AG10803 (cell line): Measurements from ENCODE around the gene HOXD10.

ENCODE experiments used
- DNase-seq: peaks from one replicate; pipeline ENCODE4 v3.0.0; 2010; ENCODE audit warnings: low read depth
- H3K4me3 ChIP-seq: 2 replicates; pipeline ENCODE4 v1.5.1; 2011; ENCODE audit warnings: mild to moderate bottlenecking, low read length, control low read depth
- TF ChIP-seq, protein P1 (sequence below): conservative IDR thresholded peaks from 2 replicates; pipeline ENCODE4 v1.5.1; 2011; ENCODE audit warnings: mild to moderate bottlenecking, low read length, control low read depth, inconsistent platforms

HOXD10 gene

DNA sequence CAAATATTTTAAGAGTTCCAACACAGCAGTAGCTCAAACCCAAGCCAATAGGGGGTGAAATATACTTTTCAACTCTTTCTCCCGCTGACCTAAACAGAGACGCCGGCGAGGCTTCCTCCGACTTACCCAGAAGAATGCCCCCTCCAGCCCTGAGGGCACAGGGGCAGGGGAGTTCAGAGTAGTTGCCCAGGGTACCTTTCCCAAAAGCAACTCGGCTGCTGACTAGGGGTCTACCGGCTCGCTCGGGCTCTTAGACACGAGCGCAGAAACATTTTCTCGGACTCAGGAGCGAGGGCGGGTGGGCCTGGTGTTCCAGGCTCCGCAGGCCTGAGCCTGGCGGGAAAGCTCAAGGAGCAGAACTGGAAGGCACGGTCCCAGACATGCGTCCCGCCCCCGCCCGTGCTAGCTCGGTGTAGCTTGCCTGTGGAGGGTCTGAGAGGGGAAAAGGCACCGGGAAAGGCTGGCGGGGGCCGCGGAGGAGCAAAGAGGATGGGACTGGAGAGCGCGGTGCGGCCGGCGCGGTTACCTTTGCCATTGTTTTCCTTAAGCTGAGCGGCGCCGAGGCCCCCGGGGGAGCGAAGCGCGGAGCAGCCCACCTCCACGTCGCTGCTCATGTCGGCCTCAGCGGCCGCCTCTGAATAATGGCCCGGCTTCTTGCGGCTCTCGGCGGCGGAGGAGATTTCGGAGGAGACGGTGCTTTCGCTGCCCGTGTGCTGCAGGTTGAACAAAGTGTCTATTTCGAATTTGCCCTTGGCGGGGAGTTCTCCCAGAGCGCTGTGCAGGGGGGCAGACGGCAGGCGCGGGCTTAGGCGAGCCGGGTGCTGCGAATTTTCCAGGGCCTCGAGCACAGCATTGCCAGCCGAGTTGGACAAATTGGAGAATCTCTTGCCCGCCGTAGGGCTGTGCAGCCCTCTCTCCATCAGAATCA is 33.5 kb upstream of the HOXD10 start:
- TF ChIP-seq, protein P1, sequence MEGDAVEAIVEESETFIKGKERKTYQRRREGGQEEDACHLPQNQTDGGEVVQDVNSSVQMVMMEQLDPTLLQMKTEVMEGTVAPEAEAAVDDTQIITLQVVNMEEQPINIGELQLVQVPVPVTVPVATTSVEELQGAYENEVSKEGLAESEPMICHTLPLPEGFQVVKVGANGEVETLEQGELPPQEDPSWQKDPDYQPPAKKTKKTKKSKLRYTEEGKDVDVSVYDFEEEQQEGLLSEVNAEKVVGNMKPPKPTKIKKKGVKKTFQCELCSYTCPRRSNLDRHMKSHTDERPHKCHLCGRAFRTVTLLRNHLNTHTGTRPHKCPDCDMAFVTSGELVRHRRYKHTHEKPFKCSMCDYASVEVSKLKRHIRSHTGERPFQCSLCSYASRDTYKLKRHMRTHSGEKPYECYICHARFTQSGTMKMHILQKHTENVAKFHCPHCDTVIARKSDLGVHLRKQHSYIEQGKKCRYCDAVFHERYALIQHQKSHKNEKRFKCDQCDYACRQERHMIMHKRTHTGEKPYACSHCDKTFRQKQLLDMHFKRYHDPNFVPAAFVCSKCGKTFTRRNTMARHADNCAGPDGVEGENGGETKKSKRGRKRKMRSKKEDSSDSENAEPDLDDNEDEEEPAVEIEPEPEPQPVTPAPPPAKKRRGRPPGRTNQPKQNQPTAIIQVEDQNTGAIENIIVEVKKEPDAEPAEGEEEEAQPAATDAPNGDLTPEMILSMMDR: no peak
- no peak for DNase-seq

DNA sequence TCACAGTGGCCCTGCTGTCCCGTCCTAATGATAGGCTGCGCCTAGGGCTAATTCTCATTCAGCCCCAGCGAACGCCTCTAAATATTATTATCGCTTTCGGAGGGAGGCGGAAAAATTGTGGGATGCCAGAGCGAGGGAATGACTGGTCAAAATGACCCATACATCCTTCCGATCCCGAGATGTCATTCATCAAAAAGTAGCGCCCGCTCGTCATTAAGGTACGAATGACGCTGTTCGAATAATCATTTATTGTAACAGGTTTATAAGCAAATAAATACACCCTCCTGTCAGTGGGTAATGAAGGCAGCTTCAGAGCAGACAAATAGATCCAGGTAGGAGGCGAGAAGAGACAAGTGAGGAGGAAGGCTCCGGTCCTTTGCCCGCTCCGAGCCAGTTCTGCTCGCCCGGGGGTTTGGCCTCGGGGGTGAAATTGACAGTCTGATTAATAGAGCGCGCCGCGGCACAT is 32.7 kb upstream of the HOXD10 start, which contains the start of gene EVX2:
Gene EVX2, minus strand, starts transcription at position 167 of the 466 bp plus-strand sequence. CDS start 186 bp downstream, outside the sequence.
- TF ChIP-seq, protein P1: no peak
- DNase-seq: no peak
- H3K4me3 ChIP-seq: no peak within 1 kb of the TSS

More for the DNA sequence above, 33.5 kb upstream of the HOXD10 start:
- no peak overlapping the region for H3K4me3 ChIP-seq

DNA sequence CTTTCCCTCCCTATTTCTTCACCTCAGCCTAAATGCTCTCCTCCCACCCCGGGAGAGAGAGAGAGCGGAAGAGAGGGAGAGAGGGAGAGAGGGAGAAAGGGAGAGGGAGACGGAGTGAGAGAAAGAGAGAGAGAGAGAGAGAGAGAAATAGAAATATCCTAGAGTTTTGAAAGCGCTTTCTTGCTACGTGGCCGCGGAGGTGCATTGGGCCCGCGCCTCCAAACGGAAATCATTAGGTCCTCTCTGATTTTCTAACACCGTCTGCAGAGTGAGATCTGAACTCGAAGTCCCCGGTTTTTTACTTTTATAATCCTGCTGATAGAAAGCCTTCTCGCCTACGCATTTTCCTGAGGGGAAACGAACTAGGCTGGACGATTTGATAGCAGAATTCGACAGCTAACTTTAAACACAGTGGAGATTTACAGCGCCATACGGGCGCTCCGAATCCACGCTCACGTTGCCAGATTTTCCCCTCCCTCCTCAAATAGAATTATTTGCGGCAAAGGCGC is 31.9 kb upstream of the HOXD10 start:
- TF ChIP-seq, protein P1: no peak
- no peak for DNase-seq

DNA sequence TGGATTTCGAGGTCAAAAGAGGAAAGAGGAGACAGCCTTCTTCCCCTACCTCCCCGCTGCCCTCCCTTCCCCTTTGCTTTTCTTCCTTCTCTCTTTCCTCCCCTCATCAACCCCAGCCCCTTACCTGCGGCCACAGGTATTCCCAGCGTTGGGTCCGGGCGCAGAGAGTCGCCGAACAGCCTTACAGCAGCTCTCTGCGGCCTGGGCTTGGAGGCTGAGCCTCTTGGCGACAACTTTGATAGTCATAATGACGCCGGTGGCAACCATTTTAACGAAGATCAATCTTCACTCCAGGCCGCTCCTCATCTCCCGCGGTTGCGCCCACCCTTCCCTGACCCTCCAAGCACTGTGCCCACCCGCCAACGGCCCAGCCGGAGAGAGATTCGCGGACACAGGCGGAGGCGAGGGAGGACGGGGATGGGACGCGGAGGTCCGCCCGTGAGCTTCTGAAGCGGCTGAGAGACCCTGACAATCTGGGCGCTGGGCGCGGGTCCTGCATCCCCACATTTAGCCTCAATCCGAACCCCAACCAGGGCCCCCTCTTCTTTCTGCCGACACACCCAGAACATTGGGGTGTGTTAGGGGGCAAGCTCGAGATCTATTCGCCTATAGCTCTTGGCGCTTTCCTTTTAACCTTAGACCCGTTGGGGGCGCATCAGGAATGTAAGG is 31.3 kb upstream of the HOXD10 start:
- TF ChIP-seq, protein P1: no peak
- no peak overlapping the region for H3K4me3 ChIP-seq
- no peak for DNase-seq

More for the DNA sequence above, 31.9 kb upstream of the HOXD10 start:
- no peak overlapping the region for H3K4me3 ChIP-seq

DNA sequence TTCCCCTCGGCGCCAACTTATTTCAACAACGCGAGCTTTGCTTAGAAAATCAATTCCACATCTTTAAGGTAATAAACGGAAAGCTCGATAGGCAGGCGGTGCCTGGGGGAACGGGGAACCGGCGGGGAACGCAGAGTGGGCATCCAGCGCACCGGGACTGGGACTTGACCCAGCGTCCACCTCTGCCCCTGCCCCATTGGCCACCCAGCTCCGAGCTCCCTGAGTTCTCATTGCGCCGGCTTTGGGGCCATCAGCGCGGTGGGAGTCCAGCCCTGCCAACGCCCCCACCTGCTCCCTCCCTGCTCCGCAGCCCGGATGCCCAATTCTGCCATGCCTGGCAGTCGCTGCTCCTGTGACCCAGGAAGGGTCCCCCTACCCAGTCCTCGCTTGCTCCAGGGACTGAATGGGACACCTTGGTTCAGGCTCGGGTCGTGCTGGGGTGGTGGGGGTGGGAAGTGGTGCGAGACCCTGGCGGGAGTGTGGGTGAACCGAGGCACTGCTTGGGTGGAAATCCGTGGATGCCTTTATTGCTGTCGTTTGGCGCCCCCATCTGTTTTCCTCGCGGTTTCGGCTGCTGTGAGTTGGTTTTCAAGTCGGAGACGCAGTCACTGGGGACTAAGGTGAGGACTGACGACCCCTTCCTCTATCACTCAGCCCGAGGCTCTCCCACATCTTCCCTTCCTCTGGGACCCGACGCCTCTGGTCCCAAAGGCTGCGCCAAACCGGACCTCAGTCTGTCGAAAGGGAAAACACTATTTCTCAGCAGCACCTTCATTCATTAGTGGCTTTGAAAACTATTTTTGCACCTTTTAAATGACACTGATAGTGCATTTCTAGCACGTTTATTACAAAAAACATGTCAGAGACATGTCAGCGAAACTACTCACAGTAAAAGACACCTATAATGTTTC is 30.5 kb upstream of the HOXD10 start:
- DNase-seq: peak; percentile 26
- TF ChIP-seq, protein P1: peak; percentile 61
- no peak overlapping the region for H3K4me3 ChIP-seq

DNA sequence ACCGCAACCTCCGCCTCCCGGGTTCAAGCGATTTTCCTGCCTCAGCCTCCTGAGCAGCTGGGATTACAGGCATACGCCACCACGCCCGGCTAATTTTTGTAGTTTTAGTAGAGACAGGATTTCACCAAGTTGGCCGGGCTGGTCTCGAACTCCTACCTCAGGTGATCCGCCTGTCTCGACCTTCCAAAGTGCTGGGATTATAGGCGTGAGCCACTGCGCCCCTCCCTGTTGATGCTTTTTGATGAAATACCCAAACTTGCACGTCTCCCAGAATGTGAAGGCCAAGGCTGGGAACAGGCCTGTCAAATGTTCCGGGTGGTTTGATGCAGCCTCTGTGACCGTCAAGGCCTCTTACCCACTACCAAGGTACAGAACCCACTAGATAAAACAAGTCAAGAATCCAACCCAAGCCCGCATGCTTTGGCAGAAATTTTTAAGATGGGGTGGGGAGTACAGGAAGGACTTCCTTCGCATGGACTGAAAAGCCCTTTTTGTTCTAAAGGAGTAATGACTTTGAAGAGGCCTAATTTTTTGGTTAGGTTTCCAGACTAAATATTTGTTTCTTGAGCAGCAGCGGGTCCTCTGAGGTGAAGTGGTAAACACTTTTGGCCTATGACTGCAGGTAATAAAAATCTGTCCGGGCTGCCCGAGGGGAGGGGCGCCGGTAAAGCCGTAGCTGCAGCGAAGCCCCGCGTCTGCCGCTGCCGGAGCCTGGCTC is 29.1 kb upstream of the HOXD10 start:
- no peak for DNase-seq
- no peak overlapping the region for H3K4me3 ChIP-seq
- TF ChIP-seq, protein P1: no peak
